ENCODE data around the gene CELA2B. TPM values are rescaled to one million over a fixed set of nuclear protein-coding genes. Genes with fewer than 3 reads are reported as not detected.
"Not testable (repeated sequence)": the region's sequence is repeated elsewhere in the genome, so short reads cannot be mapped to it uniquely, and the experiment has no call there.

The CELA2B gene
- polyA plus RNA-seq, 2 of the 4 experiments (the other 2 are of a cell fraction), result not detected

DNA sequence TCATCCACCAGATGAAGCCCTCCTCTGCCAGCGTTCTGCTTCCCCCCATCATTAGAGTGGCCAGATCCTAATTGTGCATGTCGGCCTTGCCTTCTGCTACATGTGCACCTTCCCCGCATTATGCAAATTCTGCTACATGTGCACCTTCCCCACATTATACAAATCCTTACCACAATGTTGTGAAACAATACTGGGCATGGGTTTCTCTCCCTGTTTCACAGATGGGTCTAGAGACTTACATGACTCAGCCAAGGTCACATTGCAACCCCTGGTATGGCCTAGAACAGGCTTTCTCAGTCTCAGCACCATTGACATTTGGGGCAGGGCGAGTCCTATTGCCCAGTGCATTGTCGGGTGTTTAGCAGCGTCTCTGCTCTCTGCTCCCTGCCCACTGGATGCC lies 20.4 kb upstream of the CELA2B start:
- DNase-seq (ENCODE audit: low read depth in 1 of 2, low spot score in 1 of 2), result no peak
- POLR2A ChIA-PET, result no interaction called here
- H3K4me1 ChIP-seq, result 0 out of 3 replicates have a peak, but pooled peaks cover 2% of the 10 kb centered on the region
- CTCF ChIA-PET, result no interaction called here
- H3K27ac ChIP-seq, result no peak overlapping the region
- 88% methylated on average over 4 of the region's 6 CpGs for WGBS (ENCODE audit: missing lambda C conversion rate)
- H3K4me2 ChIP-seq, result no peak overlapping the region
- ATAC-seq, result no peak
- TF ChIP-seq, protein P1, sequence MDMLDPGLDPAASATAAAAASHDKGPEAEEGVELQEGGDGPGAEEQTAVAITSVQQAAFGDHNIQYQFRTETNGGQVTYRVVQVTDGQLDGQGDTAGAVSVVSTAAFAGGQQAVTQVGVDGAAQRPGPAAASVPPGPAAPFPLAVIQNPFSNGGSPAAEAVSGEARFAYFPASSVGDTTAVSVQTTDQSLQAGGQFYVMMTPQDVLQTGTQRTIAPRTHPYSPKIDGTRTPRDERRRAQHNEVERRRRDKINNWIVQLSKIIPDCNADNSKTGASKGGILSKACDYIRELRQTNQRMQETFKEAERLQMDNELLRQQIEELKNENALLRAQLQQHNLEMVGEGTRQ (IDR thresholded peaks at IDR 0.05), result no peak
- TF ChIP-seq ZC3H11A (IDR thresholded peaks at IDR 0.05), result no peak
- no peak for TF ChIP-seq CHD4 (IDR thresholded peaks at IDR 0.05; ENCODE audit: borderline replicate concordance)
- TF ChIP-seq NR3C1 (IDR thresholded peaks at IDR 0.05), result no peak
- no peak for TF ChIP-seq MAFK (IDR thresholded peaks at IDR 0.05; ENCODE audit: partially characterized antibody)
- H3K9me3 ChIP-seq, result no peaks in the 10 kb centered on the region
- FAIRE-seq, result no peak
- no peak overlapping the region for H3K4me3 ChIP-seq

DNA sequence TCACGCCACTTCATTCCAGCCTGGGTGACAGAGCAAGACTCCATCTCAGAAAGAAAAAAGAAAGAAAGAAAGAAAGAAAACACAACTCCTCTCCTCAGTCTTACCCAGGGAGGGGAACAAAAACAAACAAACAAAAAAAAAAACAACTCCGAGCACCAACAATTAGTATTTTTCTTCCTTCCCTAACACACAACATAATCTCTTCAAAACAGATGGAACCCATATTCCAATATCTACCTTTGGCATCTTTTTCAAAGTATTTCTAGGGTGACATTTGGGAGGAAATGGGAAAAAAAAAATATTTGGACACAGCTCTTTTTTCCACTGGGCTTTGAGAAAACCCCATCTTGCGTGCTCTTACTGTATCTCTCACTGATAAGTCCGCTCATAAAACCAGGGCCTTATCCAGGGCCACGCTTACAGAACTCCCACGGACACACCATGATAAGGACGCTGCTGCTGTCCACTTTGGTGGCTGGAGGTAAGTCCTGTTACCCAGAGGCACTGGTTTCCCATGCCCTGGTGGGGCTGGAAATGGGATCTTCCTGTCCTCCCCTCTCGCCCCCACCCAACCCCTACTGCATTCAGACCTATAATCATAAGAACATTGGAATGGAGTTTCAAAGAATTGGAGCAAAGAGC lies 19.5 kb upstream of the CELA2B start, which contains the start of gene CELA2A:
CELA2A (plus strand) TSS at position 420 of the 642 bp plus-strand sequence; CDS start at position 442, 22 bp downstream.
- TF ChIP-seq RARB (CRISPR knock-in tag; IDR thresholded peaks at IDR 0.05), result no peak
- no peaks in the 10 kb centered on the region for H3K9me3 ChIP-seq
- POLR2A ChIA-PET, result no interaction called here
- 89% methylated on average over 8 of the region's 8 CpGs for WGBS (ENCODE audit: missing lambda C conversion rate)
- H3K4me3 ChIP-seq, result no peak within 1 kb of the TSS
- H3K4me1 ChIP-seq, result 0 out of 3 replicates have a peak, but pooled peaks cover 2% of the 10 kb centered on the region
- DNase-seq (ENCODE audit: low read depth in 1 of 2, low spot score in 1 of 2) (no peak), FAIRE-seq (no peak), ATAC-seq (no peak)
- H3K4me2 ChIP-seq, result no peak within 1 kb of the TSS
- CTCF ChIA-PET, result no interaction called here
- no peak within 1 kb of the TSS for H3K27ac ChIP-seq

DNA sequence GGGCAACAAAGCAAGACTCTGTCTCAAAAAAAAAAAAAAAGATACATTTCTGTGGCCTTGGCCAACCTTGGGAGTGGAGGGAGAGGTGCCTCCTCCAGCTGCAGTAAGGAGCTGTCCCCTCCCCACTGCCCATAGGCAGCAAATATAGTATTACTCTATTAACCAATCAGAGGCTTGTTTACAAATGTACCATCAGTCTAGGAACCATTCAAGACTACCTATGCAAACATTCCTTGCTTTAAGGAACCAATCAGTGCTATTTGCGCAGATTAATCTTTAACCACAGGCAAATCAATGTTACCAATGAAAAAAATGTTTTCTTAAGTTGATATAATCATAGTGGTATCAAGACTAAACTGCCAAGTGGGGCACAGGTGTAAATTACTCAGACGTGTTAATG lies 18.3 kb upstream of the CELA2B start:
- no peak overlapping the region for H3K4me2 ChIP-seq

DNA sequence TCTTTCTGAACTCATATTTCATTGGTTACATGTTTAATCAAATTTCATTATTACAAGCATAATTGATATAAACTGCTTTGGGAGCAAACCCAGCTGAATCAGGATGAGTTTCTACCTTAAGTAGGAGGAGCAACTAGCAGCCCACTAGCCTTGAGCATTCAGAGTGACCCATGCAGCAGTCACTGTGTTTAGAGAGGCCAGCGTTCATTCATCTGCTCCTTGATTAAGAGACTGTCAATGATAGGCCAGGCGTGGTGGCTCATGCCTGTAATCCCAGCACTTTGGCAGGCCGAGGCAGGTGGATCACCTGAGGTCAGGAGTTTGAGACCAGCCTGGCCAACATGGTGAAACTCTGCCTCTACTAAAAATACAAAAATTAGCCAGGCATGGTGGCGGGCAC lies 17.5 kb upstream of the CELA2B start:
- CTCF ChIA-PET; H3K9me3 ChIP-seq; H3K27ac ChIP-seq; H3K4me1 ChIP-seq; FAIRE-seq; DNase-seq (ENCODE audit: low read depth in 1 of 2, low spot score in 1 of 2); H3K4me2 ChIP-seq; H3K4me3 ChIP-seq; ATAC-seq; POLR2A ChIA-PET: not testable (repeated sequence)
- WGBS (ENCODE audit: missing lambda C conversion rate), result 100% methylated on average over 2 of the region's 4 CpGs

More for the DNA sequence above, 18.3 kb upstream of the CELA2B start:
- 86% methylated on average over 2 of the region's 2 CpGs for WGBS (ENCODE audit: missing lambda C conversion rate)
- ATAC-seq (no peak), DNase-seq (ENCODE audit: low read depth in 1 of 2, low spot score in 1 of 2) (no peak), FAIRE-seq (no peak)
- ChIA-PET CTCF (interaction anchor here (0.6 kb wide), 1 partner anchor 19 kb away, joined by 3 read pairs; no protein-coding TSS in a partner anchor), POLR2A (no interaction called here)
- Histone ChIP-seq H3K9me3 (no peaks in the 10 kb centered on the region), H3K4me3 (no peak overlapping the region), H3K4me1 (0 out of 3 replicates have a peak, but pooled peaks cover 2% of the 10 kb centered on the region), H3K27ac (no peak overlapping the region)
- no peak for TF ChIP-seq BHLHE40 (IDR thresholded peaks at IDR 0.05; ENCODE audit: low read depth, low read length)
- TF ChIP-seq, protein P2, sequence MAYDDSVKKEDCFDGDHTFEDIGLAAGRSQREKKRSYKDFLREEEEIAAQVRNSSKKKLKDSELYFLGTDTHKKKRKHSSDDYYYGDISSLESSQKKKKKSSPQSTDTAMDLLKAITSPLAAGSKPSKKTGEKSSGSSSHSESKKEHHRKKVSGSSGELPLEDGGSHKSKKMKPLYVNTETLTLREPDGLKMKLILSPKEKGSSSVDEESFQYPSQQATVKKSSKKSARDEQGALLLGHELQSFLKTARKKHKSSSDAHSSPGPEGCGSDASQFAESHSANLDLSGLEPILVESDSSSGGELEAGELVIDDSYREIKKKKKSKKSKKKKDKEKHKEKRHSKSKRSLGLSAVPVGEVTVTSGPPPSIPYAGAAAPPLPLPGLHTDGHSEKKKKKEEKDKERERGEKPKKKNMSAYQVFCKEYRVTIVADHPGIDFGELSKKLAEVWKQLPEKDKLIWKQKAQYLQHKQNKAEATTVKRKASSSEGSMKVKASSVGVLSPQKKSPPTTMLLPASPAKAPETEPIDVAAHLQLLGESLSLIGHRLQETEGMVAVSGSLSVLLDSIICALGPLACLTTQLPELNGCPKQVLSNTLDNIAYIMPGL (CRISPR knock-in tag; IDR thresholded peaks at IDR 0.05; ENCODE audit: borderline replicate concordance), result no peak
- TF ChIP-seq TP53 (CRISPR knock-in tag; IDR thresholded peaks at IDR 0.05), result no peak
- no peak for TF ChIP-seq FOXS1 (CRISPR knock-in tag; IDR thresholded peaks at IDR 0.05)
- no peak for TF ChIP-seq JUNB (IDR thresholded peaks at IDR 0.05)
- TF ChIP-seq EHMT2 (IDR thresholded peaks at IDR 0.05; ENCODE audit: low read depth), result no peak
- TF ChIP-seq NR3C1 (IDR thresholded peaks at IDR 0.05), result no peak
- no peak for TF ChIP-seq FOSL2 (IDR thresholded peaks at IDR 0.05)
- TF ChIP-seq FOSL2 (CRISPR knock-in tag; IDR thresholded peaks at IDR 0.05), result no peak

Data from A549 (cell line).